ENCODE measurements around the gene DDX23.

DNA sequence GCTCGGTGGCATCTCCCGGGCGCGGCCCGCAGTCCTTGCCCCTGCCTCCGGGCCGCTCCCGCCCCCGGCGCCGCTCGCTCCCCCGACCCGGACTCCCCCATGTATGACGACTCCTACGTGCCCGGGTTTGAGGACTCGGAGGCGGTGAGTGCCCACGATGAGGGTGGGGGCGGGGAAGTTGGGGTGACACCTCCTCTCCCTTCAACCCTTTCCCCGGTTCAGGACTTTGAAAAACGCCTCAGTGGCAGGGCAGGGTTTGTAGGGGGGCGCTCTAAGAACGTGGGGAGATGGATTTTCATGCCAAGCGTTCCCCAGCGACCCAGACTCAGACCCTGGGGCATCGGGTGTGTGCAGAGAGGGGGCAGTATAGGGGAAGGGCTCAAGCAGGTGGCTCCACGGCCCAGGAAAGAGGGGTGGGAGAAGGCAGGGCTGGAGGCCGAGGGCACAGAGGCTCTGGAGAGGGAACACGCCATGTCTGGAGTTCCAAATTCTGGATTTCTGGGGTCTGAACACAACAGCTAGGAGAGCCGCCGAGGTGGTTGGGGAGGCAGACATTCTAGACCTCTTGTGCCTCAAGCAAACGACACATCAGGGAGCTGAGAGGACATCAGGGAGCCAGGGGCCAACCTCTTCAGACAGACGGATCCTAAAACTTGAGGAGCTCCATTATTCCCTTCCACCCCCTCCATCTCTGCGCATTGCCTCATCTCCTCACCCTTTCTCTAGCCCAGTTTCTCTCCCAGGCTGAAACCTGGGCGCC is 33.0 kb downstream of the DDX23 start:
- TF ChIP-seq, protein P1, sequence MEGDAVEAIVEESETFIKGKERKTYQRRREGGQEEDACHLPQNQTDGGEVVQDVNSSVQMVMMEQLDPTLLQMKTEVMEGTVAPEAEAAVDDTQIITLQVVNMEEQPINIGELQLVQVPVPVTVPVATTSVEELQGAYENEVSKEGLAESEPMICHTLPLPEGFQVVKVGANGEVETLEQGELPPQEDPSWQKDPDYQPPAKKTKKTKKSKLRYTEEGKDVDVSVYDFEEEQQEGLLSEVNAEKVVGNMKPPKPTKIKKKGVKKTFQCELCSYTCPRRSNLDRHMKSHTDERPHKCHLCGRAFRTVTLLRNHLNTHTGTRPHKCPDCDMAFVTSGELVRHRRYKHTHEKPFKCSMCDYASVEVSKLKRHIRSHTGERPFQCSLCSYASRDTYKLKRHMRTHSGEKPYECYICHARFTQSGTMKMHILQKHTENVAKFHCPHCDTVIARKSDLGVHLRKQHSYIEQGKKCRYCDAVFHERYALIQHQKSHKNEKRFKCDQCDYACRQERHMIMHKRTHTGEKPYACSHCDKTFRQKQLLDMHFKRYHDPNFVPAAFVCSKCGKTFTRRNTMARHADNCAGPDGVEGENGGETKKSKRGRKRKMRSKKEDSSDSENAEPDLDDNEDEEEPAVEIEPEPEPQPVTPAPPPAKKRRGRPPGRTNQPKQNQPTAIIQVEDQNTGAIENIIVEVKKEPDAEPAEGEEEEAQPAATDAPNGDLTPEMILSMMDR (IDR thresholded peaks at IDR 0.05) = no peak
- TF ChIP-seq POLR2A (IDR thresholded peaks at IDR 0.05) (no peak), EP300 (IDR thresholded peaks at IDR 0.05) (no peak)

Measured in upper lobe of left lung (tissue), 4 donors.